Posterior cingulate gyrus (tissue), 11 donors: ENCODE results near the gene PSD2.
A peak's percentile ranks its signal among the peaks of the same experiment; 100 is the strongest.

Source experiments
- DNase-seq, 10 donors: peaks; one replicate each; pipeline versions ENCODE4 v3.0.0 to v3.0.0-alpha.2; 2020 to 2021; ENCODE audit warnings: mixed read lengths in 3 of 10
- intact Hi-C: fragments of 100-400 bp; cut with DNase I; formaldehyde crosslinking; loops from one replicate; pipeline ENCODE4 v1.15.1; 2023

PSD2 gene

GRCh38 chr5:139762615-139763170, 32.9 kb upstream of the PSD2 start:
- DNase-seq: peak in 1 of 10 donors; percentile 58
- intact Hi-C loops: no loop called here

DNA sequence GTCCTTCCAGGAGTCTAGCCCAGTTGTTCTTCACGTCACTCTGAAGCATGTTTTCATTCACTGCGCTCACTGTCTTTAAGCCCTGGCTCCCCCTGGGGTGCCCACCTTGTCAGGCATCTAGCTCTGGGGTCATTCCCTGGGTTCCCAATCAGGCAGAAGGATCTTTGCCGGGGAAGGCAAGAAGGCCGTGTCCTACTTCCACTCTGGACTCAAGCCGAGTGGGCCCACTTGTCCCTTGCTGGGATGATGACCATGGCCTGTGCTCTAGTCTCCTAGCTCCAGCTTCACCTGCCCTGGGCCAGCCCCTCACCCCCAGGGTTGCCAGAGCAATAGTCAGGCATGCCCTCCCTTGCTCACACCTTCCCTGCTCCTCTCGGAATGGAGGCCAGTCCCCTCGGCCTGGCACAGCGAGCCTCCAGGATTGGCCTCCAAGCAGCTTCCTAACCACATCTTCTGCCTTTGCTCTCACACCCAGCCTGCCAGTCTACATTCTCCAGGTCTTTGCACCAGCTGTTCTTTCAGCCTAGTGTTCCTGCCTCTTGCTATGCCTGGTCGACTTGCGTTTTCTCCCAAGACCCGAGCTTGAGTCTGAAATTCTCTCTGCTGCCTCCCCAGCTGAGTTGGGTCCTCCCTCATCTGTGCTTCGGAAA, 32.2 kb upstream of the PSD2 start:
- intact Hi-C loops: no loop called here

GRCh38 chr5:139763930-139764791, 31.4 kb upstream of the PSD2 start:
- intact Hi-C loops: no loop called here
- peak; percentile 65 to 97 (median 80) for DNase-seq

More for the DNA sequence above, 32.2 kb upstream of the PSD2 start:
- DNase-seq: peak in 1 of 10 donors; percentile 63

DNA sequence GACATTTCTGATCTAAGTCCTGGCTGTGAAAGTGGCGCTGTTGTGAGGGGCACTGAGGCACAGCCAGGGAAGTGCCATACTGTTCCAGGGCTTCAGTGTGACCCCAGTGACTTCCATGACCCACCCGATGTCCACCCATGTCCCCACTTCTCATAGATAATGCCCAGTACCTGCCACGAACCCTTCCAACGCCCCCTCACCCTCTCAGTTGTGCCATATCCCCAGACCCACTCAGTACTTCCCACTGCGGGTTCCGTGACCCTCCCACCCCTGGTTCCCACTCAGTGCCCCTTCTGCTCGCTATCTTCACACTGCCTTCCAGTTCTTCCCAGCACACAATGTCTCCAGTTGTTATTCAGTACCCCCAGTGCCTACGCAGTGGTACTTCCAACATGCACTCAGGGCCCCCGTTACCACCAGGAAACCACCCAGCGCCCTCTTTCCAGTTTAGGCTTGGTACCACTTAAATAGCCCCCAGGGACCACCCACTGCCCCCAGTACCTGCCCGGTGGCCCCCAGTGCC, 30.7 kb upstream of the PSD2 start:
- peak in 1 of 10 donors; percentile 62 for DNase-seq
- intact Hi-C loops: loop anchor here (1.0 to 5.0 kb wide), 3 partner anchors 68 to 343 kb away; no protein-coding TSS in a partner anchor

DNA sequence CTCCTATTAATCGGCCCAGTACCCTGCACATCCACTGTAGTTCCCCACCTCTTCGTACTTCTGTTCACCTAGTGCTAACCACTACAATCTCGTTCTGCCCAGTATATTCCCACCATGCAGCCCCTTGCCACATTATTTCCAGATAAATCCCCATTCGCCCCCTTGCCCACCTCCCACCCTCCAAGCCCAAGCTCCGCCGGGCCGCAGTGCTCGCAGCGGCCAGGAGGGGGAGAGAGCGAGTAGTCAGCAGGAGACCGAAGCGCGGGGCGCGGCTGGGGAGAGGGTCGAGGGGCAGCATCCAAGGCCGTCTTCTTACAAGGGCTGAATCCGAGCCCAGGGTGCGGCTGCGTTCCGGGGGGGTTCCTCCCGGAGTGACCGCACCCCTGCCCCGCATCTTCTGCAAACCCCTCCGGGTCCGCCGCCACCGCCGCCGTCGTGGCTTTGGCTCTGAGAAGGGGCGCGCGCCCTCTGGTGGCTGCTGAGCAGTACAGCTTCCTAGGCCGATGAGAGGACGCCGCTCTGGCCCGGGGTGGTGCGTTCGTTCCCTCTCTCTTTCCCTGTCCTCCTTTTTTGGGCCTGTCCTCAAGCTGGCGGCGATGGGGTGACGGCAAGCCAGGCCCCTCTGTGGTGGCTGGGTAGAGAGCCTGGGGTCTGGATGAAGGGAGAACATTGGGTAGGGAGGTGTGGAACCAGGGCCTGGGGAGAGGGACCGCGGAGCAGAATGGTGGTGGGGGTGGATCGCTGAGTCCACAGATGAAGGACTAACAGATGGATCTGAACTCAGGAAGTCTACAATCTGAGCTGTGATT, 30.0 kb upstream of the PSD2 start:
- intact Hi-C loops: loop anchor here (1.0 to 5.0 kb wide), 3 partner anchors 68 to 343 kb away; no protein-coding TSS in a partner anchor
- DNase-seq: peak; percentile 63 to 96 (median 79)

GRCh38 chr5:139767960-139768359, 27.6 kb upstream of the PSD2 start:
- intact Hi-C loops: loop anchor here (5.0 kb wide), 2 partner anchors 71 to 346 kb away; no protein-coding TSS in a partner anchor
- DNase-seq: peak in 1 of 10 donors; percentile 55

GRCh38 chr5:139768807-139769465, 26.7 kb upstream of the PSD2 start:
- DNase-seq: peak in 1 of 10 donors; percentile 22

GRCh38 chr5:139769477-139769876, 26.1 kb upstream of the PSD2 start:
- intact Hi-C loops: loop anchor here (5.0 kb wide), 2 partner anchors 72 to 347 kb away; no protein-coding TSS in a partner anchor
- peak in 1 of 10 donors; percentile 12 for DNase-seq

More at GRCh38 chr5:139768807-139769465, 26.7 kb upstream of the PSD2 start:
- intact Hi-C loops: loop anchor here (5.0 kb wide), 2 partner anchors 72 to 347 kb away; no protein-coding TSS in a partner anchor

DNA sequence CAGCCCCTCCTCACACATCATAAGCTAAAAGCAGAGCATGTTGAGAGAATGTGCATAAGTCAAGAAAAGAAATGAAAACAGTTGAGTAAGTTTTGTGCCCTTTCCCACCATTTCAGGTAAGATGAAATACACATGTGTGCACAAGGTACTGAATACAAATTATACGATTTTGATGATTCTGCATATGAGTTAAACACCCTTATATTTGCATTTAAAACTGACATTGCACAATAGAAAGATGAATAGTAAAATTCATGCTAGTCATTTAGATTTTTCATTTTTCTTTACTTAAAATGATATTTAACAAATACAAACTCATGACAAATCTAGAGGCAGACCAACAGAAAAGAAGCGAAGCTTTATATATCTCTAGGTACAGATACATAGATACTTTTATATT, 24.9 kb upstream of the PSD2 start:
- intact Hi-C loops: no loop called here
- DNase-seq: no peak

DNA sequence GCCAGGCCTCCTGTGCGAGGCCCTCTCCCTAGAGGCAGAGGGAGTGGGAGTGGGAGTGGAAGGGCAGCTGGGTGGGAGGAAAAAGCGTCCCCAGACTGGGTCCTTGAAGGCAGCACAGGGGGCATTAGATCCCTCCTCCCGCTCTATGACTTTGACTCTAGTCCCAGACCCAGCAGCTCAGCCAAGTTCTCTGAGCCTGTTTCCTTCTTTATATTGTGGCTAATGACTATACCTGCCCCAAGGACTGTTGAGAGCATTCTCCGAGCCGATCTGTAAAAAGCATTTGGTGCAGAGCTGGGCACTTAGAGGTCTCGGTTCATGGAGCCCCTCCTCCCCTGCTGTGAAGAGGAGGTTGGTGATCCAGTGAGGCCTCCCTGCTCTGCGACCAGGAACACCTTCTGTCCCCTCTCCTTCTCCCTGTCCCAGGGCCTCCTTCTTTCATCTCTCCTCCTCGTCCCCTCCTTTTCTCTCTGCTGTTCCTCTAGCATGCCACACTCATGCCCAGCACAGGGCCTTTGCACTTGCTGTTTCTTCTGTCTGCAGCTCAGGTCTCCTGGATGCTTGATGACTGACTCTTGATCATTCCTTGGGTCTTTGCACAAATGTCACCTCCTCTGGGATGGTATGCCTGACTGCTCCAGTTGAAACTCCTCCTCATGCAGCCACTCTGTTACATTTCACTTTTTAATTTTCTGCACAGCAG, 23.4 kb upstream of the PSD2 start:
- intact Hi-C loops: no loop called here
- peak in 1 of 10 donors; percentile 35 for DNase-seq

GRCh38 chr5:139772927-139773690, 22.5 kb upstream of the PSD2 start:
- peak in 1 of 10 donors; percentile 18 for DNase-seq
- intact Hi-C loops: no loop called here

GRCh38 chr5:139774980-139775661, 20.5 kb upstream of the PSD2 start:
- intact Hi-C loops: no loop called here
- peak; percentile 63 to 97 (median 84) for DNase-seq

- intact Hi-C loops: no loop called here
Measured at GRCh38 chr5:139775872-139776271, 19.7 kb upstream of the PSD2 start.

GRCh38 chr5:139776861-139777260, 18.7 kb upstream of the PSD2 start:
- DNase-seq: peak in 1 of 10 donors; percentile 33
- intact Hi-C loops: no loop called here

More at GRCh38 chr5:139775872-139776271, 19.7 kb upstream of the PSD2 start:
- peak in 1 of 10 donors; percentile 31 for DNase-seq

DNA sequence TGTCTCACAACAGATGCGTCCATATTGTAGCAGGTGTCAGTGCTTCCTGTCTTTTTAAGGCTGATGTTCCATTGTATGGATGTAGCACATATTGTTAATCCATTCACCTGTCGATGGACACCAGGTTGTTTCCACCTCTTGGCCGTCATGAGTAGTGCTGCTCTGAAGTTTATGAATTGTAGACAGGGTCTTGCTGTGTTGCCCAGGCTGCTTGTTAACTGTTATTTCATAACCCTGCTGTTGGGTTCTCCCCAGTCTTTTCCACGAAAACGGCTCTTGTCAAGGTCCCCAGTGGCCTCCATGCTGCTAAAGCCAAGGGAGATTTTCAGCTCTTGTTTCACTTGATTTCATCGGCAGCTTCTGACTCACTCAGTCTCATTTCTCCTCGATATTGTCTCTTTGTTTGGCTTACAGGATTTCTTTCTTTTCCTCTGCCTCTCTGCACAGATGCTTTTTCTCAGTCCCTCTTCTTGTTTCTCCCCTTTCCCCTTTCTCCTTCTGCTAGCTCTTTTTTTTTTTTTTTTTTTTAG, 12.1 kb upstream of the PSD2 start:
- intact Hi-C loops: loop anchor here (10.0 kb wide), 1 partner anchor 261 kb away; the partner anchor contains the start of gene NRG2
- DNase-seq: peak in 1 of 10 donors; percentile 3

- intact Hi-C loops: loop anchor here (10.0 kb wide), 1 partner anchor 260 kb away; the partner anchor contains the start of gene NRG2
- DNase-seq: no peak
Measured at GRCh38 chr5:139784488-139784887, 11.1 kb upstream of the PSD2 start.

DNA sequence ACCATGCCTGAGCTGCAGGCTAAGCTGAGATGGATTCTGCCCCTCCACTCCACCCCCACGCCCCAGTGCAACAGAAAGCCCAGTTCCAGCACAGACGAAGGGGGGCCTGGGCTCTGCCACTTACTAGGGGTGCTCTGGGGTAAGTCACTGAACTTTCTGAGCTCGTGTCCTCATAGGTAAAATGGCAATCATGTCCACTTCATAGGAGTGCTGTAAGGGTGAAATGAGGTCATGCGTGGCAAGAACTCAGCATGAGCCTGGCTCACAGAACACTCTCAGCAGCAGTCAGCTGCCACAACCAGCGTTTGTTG, 8.4 kb upstream of the PSD2 start:
- intact Hi-C loops: loop anchor here (1.0 to 10.0 kb wide), 4 partner anchors 57 to 258 kb away; partner anchors contain the start of gene NRG2

More for the DNA sequence above, 8.4 kb upstream of the PSD2 start:
- DNase-seq: no peak
